K562 (cell line): ENCODE measurements around the gene TSTD1. TPM values are rescaled to one million over a fixed set of nuclear protein-coding genes. Genes with fewer than 3 reads are reported as not detected.
A peak's percentile ranks its signal among the peaks of the same experiment; 100 is the strongest.

Source experiments
- ATAC-seq: fragments of 200-7000 bp; cut with Tn5 transposase; 3 replicates; pipeline ENCODE4 v1.9.1; 2020; ENCODE audit warnings: moderate library complexity
- BruUV-seq: library from RNA; stranded (reverse); fragments of 400-500 nt; replicated peaks from 2 replicates; lab custom pipeline; 2021; lab: Mats Ljungman, UMichigan
- CTCF ChIA-PET: fragments of 300-600 bp; formaldehyde crosslinking; extraction: SDS; loops from one replicate; lab custom pipeline; 2021; ENCODE audit warnings: low intra/inter-chr PET ratio; lab: Yijun Ruan, JAX
- POLR2A ChIA-PET: fragments of 300-600, 350-650 bp; sonication (Branson Sonifier 250); formaldehyde crosslinking; extraction: SDS; loops from one replicate; lab custom pipeline; 2021; ENCODE audit warnings: antibody characterized with exemption, inconsistent platforms; lab: Yijun Ruan, JAX
- DNase-seq, 4 experiments: peaks; one replicate each; pipeline versions ENCODE4 v3.0.0 to v3.0.0-alpha.2; 2011 to 2018; ENCODE audit warnings: low spot score in 3 of 4, mixed read lengths in 3 of 4; ENCODE audit errors: extremely low read depth in 1 of 4
- FAIRE-seq: peaks from 2 replicates; lab custom pipeline; 2011; peaks lifted over from hg19 to GRCh38; lab: Jason Lieb, UNC
- H2AFZ ChIP-seq: 2 replicates; pipeline ENCODE4 v1.6.0; 2011; ENCODE audit warnings: low read depth, low read length, control low read depth, inconsistent platforms
- H3K27ac ChIP-seq: fragments of 200-600 bp; 3 replicates; pipeline ENCODE4 v1.8.0; 2011; ENCODE audit warnings: low read depth, mild to moderate bottlenecking, control low read depth, inconsistent platforms, low read length, moderate library complexity, mixed read lengths; ENCODE audit errors: extremely low read depth
- H3K27me3 ChIP-seq, 2 experiments: fragments of 300-600 bp in 1 of 2; 2 replicates in 1 of 2; 3 replicates in 1 of 2; pipeline versions ENCODE4 v1.6.0 to v1.8.0; 2011; ENCODE audit warnings: inconsistent platforms in 2 of 2, low read length in 2 of 2, mild to moderate bottlenecking in 1 of 2, mixed read lengths in 1 of 2, moderate library complexity in 1 of 2; ENCODE audit not compliant: control insufficient read depth in 2 of 2, insufficient read depth in 2 of 2
- H3K36me3 ChIP-seq: fragments of 300-600 bp; 3 replicates; pipeline ENCODE4 v1.8.0; 2011; ENCODE audit warnings: mild to moderate bottlenecking, low read length, inconsistent platforms; ENCODE audit not compliant: control insufficient read depth, insufficient read depth
- H3K4me1 ChIP-seq, 2 experiments: fragments of 200-600 bp in 1 of 2; replicated peaks in 1 of 2; 2 replicates in 1 of 2; 3 replicates in 1 of 2; pipeline versions ENCODE4 v1.5.1 to v1.8.0; 2011; ENCODE audit warnings: inconsistent platforms in 2 of 2, low read length in 2 of 2, mild to moderate bottlenecking in 1 of 2, mixed read lengths in 1 of 2, moderate library complexity in 1 of 2; ENCODE audit not compliant: control insufficient read depth in 2 of 2, insufficient read depth in 2 of 2
- H3K4me2 ChIP-seq: 2 replicates; pipeline ENCODE4 v1.6.1; 2011; ENCODE audit warnings: low read length, control low read depth, inconsistent platforms, mixed read lengths; ENCODE audit not compliant: insufficient read depth
- H3K4me3 ChIP-seq: fragments of 200-600 bp; sonication (generic), shearing (Covaris generic); 2 replicates; pipeline ENCODE4 v1.5.1; 2016; ENCODE audit warnings: control low read depth, inconsistent platforms
- H3K79me2 ChIP-seq: fragments of 200-600 bp; 3 replicates; pipeline ENCODE4 v1.8.0; 2011; ENCODE audit warnings: low read length, inconsistent platforms; ENCODE audit not compliant: control insufficient read depth, insufficient read depth
- H3K9ac ChIP-seq, 2 experiments: 2 replicates each; pipeline versions ENCODE4 v1.6.0 to v1.6.1; 2011; ENCODE audit warnings: low read depth in 2 of 2, low read length in 2 of 2, control low read depth in 1 of 2, inconsistent platforms in 1 of 2, mild to moderate bottlenecking in 1 of 2, mixed read lengths in 1 of 2; ENCODE audit not compliant: insufficient read depth in 1 of 2
- H3K9me1 ChIP-seq: one replicate; pipeline ENCODE4 v1.6.0; 2011; ENCODE audit warnings: inconsistent platforms, mild to moderate bottlenecking, low read length, moderate library complexity; ENCODE audit not compliant: control insufficient read depth, insufficient read depth
- H3K9me3 ChIP-seq: replicated peaks from 2 replicates; pipeline ENCODE4 v1.5.1; 2011; ENCODE audit warnings: low read depth, low read length, inconsistent platforms; ENCODE audit not compliant: control insufficient read depth, insufficient read depth
- H4K20me1 ChIP-seq: replicated peaks from 2 replicates; pipeline ENCODE4 v1.6.1; 2011; ENCODE audit warnings: low read length, inconsistent platforms, mixed read lengths; ENCODE audit not compliant: control insufficient read depth, insufficient read depth
- BCLAF1 ChIP-seq, 2 experiments: fragments of 450-650 bp in 1 of 2; IDR thresholded peaks; 2 replicates each; pipeline ENCODE4 v1.6.1; 2011 to 2017; ENCODE audit warnings: low read depth in 2 of 2, antibody characterized with exemption in 1 of 2, borderline replicate concordance in 1 of 2, low read length in 1 of 2, mild to moderate bottlenecking in 1 of 2, mixed read lengths in 1 of 2; ENCODE audit not compliant: control insufficient read depth in 1 of 2
- DNMT1 ChIP-seq: fragments of 450-650 bp; IDR thresholded peaks from 2 replicates; pipeline ENCODE4 v1.6.1; 2016; ENCODE audit warnings: antibody characterized with exemption, mild to moderate bottlenecking
- ERF ChIP-seq: fragments of 450-650 bp; formaldehyde crosslinking; IDR thresholded peaks from 2 replicates; pipeline ENCODE4 v1.4.0; 2020; ENCODE audit warnings: mild to moderate bottlenecking, mixed read lengths
- FOXK1 ChIP-seq: sonication (generic); formaldehyde crosslinking; IDR thresholded peaks from 2 replicates; pipeline ENCODE4 v1.8.0; 2022; ENCODE audit warnings: missing genetic modification reagents, mild to moderate bottlenecking, borderline replicate concordance
- KLF16 ChIP-seq: IDR thresholded peaks from 2 replicates; pipeline ENCODE4 v1.6.1; 2016; ENCODE audit warnings: antibody characterized with exemption
- MBD2 ChIP-seq: sonication (generic); IDR thresholded peaks from 2 replicates; pipeline ENCODE4 v1.6.1; 2016; ENCODE audit warnings: low read depth, borderline replicate concordance
- NFATC3 ChIP-seq: fragments of 450-650 bp; IDR thresholded peaks from 2 replicates; pipeline ENCODE4 v1.6.1; 2017; ENCODE audit warnings: mild to moderate bottlenecking
- POU5F1 ChIP-seq: fragments of 150-350 bp; IDR thresholded peaks from 2 replicates; pipeline ENCODE4 v1.6.1; 2014; ENCODE audit warnings: borderline replicate concordance, low read length, low read depth, mild to moderate bottlenecking; ENCODE audit not compliant: partially characterized antibody
- ZBTB17 ChIP-seq: fragments of 450-650 bp; formaldehyde crosslinking; IDR thresholded peaks from 2 replicates; pipeline ENCODE4 v1.4.0; 2020; ENCODE audit warnings: mild to moderate bottlenecking
- ZFP1 ChIP-seq: fragments of 450-650 bp; formaldehyde crosslinking; IDR thresholded peaks from 2 replicates; pipeline ENCODE4 v1.4.0; 2020; ENCODE audit warnings: mild to moderate bottlenecking, mixed read lengths
- ZNF384 ChIP-seq: IDR thresholded peaks from 2 replicates; pipeline ENCODE4 v1.6.1; 2012; ENCODE audit warnings: low read depth, low read length, improper control_type of control experiment
- ZNF609 ChIP-seq: sonication (generic); formaldehyde crosslinking; IDR thresholded peaks from 2 replicates; pipeline ENCODE4 v1.8.1; 2023; ENCODE audit warnings: missing genetic modification reagents, mild to moderate bottlenecking, borderline replicate concordance
- WGBS: fragments of 100-300 bp; shearing (Covaris generic); methylation state at CpG from one replicate; pipeline ENCODE4 v1.1.6; 2016; ENCODE audit warnings: low coverage, mixed read lengths; ENCODE audit not compliant: insufficient coverage; ENCODE audit errors: missing lambda C conversion rate; 5-methylcytosine and 5-hydroxymethylcytosine counted together
- in situ Hi-C: fragments of 300-500 bp; cut with MboI; formaldehyde crosslinking; loops from 4 replicates; pipeline ENCODE4 v1.15.0; 2018; ENCODE audit warnings: inconsistent platforms, mixed read lengths
- intact Hi-C: fragments of 100-400 bp; cut with micrococcal nuclease; formaldehyde crosslinking; loops from 2 replicates; pipeline ENCODE4 v1.14.2; 2022
- polyA plus RNA-seq, 8 experiments: library from polyadenylated mRNA; depleted of rRNA in 4 of 8; stranded (reverse) in 5 of 8; unstranded in 3 of 8; fragments of >200 nt; fragmentation: Nextera tagmentation in 2 of 8; fragmentation: Illumina TruSeq in 1 of 8; extraction: Ambion mirVana in 2 of 8; extraction: Trizol in 1 of 8; gene quantifications; 2 replicates each; pipeline versions ENCODE4 v1.2.1 to v1.2.3, GENCODE V29; 2011 to 2014; ENCODE audit warnings: inconsistent platforms in 1 of 8, missing spikeins in 1 of 8
- total RNA-seq, 7 experiments: library from RNA; depleted of rRNA in 6 of 7; stranded (reverse); fragments of >200 nt in 6 of 7; fragmentation: Illumina TruSeq in 2 of 7; extraction: Trizol in 2 of 7; gene quantifications; 2 replicates each; pipeline versions ENCODE4 v1.2.1 to v1.2.3, GENCODE V29; 2011 to 2021; ENCODE audit warnings: low replicate concordance in 1 of 7

The TSTD1 gene
- total and polyA plus RNA-seq, 9 of the 15 experiments (the other 6 are each of a cell fraction or from before 2014, with no cell fraction given) = 0.23 to 0.53 TPM; not detected in 7

- H3K27me3 ChIP-seq = no peaks in the 10 kb centered on the region
- peak; percentile 96 for FAIRE-seq
- H3K4me2 ChIP-seq = peak overlapping the region; percentile 2; the same call in 1 of the 2 replicates
- CTCF ChIA-PET = no interaction called here
- H3K9me3 ChIP-seq = no peaks in the 10 kb centered on the region
- intact Hi-C loops (loop anchor here (1.0 kb wide), 1 partner anchor 11 kb away; no protein-coding TSS in a partner anchor), in situ Hi-C loops (no loop called here)
- no peaks in the 10 kb centered on the region for H4K20me1 ChIP-seq
- peak; percentile 70 for ATAC-seq
- WGBS = 4% methylated on average over 7 of the region's 7 CpGs
- H2AFZ ChIP-seq = no peak overlapping the region
- no peak overlapping the region for H3K4me3 ChIP-seq
- DNase-seq = peak; percentile 60 to 93 (median 68)
- POLR2A ChIA-PET = interaction anchor here (1.0 to 3.0 kb wide), 6 partner anchors 9 to 145 kb away, joined by 3 to 19 read pairs (median 4); partner anchors contain the start of gene F11R
- peaks cover 90% of the 10 kb centered on the region for H3K79me2 ChIP-seq
- no peaks in the 10 kb centered on the region for H3K9me1 ChIP-seq
- BruUV-seq = no TSS peak
- H3K9ac ChIP-seq = peak overlapping the region in 1 of 2 experiments; percentile 24; a peak in 1 of 4 replicates
- peaks cover 47 to 54% of the 10 kb centered on the region in 2 experiments for H3K4me1 ChIP-seq
- H3K36me3 ChIP-seq = peaks cover 14% of the 10 kb centered on the region
- H3K27ac ChIP-seq = peak overlapping the region; percentile 62
- TF ChIP-seq ZBTB17 = no peak
- TF ChIP-seq NFATC3 = no peak
- TF ChIP-seq FOXK1 (CRISPR knock-in tag) = no peak
- no peak for TF ChIP-seq DNMT1
- no peak for TF ChIP-seq ZNF609 (CRISPR knock-in tag)
- 0 out of 2 replicates have a peak, but pooled peaks have one; percentile 24 for TF ChIP-seq MBD2
- TF ChIP-seq ZNF384 = peak; percentile 86
- TF ChIP-seq POU5F1 = no peak
- no peak for TF ChIP-seq ZFP1 (CRISPR knock-in tag)
- TF ChIP-seq ERF (CRISPR knock-in tag) = no peak
- peak in 1 of 2 experiments; percentile 46; a peak in 1 of 4 replicates for TF ChIP-seq BCLAF1 (IDR thresholded peaks at IDR 0.05; ENCODE audit: borderline replicate concordance in 1 of 2, control insufficient read depth in 1 of 2, low read depth in 2 of 2, low read length in 1 of 2)
- TF ChIP-seq KLF16 = peak; percentile 83
Observed at GRCh38 chr1:161009602-161010211, 29.1 kb downstream of the TSTD1 start.
